Measurements from ENCODE around the gene PALLD.

GRCh38 chr4:168804146-168804545, 307.3 kb downstream of the PALLD start:
- no peak for TF ChIP-seq CTCF (IDR thresholded peaks at IDR 0.05)
- no peak for TF ChIP-seq POLR2AphosphoS5 (IDR thresholded peaks at IDR 0.05)
- no peak for TF ChIP-seq EP300 (IDR thresholded peaks at IDR 0.05)
